Measurements from ENCODE around the gene ETV6.

ETV6 gene

DNA sequence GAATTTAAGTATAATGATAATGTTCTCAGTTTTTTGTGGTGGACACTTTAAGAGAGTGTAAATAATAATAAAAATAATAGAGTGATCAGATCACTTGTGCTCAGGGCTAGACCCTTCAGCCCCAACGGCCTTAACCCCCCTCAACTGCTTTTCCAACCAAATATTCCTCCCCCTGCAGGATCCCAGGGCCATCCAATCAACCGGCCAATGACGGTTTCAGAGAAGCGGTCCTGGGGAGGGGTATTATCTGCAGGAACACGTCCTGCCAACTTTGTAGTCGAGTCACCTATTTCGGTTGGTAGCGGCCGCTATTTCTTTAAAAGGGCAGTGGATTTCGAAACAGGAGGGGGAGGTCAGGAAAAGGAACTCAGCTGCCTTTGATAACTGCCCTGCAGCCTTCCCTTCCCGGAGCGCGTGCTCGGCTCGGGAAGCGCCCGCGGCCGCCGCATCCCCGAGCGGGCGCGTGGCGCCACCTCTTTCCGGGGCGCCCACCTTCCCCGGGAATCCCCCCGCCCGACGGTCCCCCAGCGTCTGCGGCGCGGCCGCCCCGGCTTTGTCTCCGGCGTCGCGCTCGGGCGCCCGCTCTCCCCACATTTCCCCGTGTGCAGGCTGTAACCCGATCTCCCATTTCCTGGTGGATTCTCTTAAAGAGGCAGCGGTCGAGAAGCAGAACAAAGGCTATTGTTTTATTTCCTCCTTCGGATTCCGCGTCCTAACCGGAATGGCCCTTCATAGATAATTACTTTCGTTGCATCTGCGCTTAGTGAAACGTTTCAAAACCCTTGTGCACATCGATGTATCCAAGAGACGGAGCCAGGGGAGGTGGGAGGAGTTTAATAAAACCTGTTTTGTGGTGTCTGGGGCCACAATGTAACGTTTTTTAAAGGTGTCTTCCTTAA lies 711 bp upstream of the ETV6 start:
- FAIRE-seq, result no peak

DNA sequence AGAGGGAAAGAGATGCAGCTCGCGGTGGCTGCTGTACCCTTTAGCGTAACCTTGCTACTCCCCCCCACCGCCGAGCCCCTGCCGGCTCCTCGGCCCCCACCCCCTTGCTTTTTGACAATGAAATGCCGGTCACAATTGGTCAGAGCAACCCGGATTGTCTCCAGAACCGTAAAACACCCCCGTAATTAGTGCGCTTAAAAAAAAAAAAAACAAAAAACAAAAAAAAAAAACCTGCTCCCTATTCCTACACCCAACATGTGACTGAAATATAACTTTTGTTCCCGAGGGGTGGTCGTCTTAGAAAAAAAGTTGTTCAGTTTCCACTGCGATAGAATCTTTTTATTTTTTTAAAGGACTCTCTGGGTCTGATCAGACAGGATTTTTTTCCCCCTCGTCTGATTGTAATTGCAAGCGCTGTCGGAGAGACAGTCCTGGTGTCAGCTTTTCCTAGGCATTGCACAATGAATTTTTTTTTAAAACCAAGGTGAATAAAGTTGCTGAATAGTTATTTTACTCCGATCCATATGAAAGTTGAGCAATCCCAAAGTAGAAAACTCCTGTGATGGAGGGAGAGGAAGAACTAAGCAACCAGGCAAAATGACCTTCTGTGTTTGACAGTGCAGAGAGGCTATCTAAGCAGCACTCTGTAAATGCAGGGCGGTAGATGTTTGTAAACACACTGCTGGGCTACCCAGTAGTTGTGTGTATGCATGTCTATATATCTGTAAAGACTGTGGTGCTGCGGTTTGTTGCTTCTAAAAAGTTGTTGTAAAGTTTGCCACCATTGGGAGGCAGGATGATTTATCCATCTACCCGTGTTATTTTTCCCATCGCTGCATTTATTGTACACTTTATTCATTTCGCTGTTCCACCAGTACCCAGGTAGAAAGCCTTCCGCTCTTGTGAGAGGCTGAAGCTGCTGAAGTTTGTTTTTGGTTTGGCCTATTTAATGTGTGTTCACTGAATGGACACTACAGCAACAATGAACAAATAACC lies 1.1 kb downstream of the ETV6 start:
- FAIRE-seq, result no peak

DNA sequence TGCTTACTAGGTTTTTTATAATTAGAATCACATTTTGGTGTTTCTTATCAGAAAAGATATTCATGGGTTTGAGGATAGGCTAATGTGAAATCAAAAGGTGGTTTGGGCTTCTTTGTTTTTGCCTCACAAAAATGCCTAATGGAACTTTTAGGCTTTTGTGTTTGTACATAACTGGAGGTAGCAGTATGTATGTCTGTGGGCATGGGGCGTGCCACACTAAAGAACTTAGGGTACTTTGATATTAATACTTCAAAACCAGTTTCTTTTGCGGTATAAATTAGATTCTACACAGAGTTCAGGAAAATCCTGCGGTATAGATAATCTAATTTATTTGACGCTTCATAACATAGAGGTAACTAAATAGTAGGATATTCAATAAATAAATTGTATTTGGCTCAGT lies 1.9 kb downstream of the ETV6 start:
- FAIRE-seq, result no peak

DNA sequence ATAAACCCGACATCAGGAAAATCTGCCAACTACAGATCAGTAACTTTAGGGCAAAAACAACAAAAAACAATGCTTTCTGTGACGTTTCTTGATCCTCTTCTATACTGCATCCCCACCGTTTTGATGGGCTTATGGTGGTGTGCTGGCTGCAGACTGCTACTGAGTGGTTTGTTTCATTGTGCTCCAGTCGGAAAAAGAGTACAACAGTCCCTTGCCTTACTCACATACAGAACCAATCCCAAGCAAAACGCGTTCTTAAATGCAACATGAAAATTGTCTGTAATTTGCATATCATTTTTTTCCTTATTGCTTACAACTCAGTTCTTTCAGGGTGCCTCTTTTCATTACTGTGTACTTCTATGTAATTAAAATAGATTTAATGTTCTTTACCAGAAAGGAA lies 2.3 kb downstream of the ETV6 start:
- no peak for FAIRE-seq

DNA sequence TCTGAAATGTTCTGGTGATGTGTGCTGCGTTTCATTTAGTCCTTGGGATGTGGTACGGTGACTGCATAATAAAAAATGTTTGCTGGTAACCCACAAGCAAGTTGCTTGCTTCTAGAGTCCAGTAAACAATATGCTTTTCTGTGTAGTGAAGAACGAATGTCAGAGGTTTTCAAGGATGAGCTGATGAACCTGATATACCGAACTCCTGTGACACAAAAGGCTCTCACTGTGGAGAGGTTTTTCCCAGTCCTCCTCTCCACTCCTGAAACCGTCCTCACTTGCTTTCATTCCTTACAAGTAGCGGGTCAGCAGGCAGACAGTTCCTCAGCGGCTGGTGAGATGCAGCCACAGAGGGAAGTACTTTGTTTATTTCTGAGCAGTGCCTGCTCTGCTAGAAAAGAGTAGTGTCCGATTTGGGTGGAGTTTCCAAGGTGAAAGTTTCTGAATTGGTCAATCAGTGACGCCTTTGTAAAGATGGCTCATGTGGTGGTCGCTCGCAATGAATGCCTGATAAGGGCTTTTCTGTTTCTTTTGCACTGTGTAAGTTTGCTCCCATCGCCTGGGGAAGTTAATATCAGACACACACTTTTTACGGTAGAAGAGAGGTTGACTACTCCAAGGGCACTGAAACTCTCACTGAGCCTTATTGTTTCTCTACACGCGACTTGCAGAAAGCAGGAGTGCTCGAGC lies 3.0 kb downstream of the ETV6 start:
- no peak for FAIRE-seq

DNA sequence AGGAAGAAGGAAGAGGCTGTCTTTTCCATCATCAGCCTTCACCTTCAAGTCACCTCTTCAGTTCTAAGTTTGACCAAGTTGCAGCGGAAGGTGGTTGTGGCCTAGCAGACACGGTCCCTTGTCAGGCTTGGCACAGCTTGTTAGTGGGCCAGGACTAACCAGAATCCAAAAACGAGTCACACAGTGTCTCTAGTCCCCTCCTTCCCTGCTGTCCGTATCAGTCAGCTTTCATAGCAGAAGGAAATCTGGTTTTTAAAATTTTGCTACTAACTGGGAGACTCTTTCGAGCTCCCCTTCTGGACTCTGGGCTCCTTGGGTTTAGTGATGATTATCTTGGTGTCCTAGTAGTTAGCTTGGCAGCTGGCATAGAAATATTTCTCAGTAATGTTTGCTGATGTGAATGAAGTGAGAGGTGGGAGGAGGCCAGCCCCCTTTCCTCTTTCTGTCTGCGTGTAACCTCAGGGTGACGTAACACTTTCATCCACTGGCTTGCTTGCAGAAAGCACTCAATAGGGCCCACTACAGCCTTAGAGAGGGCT lies 3.8 kb downstream of the ETV6 start:
- no peak for FAIRE-seq

DNA sequence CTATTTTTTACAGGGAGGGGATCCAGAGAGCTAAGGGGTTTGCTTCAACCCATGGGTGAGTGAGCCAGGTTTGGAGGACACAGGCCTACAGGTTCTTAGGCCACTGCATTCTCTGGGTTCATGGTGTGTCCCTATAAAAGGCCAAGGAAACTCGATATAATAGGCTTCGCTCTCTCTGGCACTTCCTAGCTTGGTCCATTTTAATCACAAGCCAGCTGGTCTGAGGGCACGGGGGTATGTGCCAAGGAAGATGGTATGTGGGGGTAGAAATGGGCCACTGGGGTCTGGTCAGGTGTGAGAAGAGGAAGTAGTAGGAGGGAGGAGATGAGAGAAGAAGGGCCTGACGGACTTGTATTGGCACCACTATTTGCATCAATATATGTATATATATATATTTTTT lies 4.9 kb downstream of the ETV6 start:
- FAIRE-seq, result no peak

DNA sequence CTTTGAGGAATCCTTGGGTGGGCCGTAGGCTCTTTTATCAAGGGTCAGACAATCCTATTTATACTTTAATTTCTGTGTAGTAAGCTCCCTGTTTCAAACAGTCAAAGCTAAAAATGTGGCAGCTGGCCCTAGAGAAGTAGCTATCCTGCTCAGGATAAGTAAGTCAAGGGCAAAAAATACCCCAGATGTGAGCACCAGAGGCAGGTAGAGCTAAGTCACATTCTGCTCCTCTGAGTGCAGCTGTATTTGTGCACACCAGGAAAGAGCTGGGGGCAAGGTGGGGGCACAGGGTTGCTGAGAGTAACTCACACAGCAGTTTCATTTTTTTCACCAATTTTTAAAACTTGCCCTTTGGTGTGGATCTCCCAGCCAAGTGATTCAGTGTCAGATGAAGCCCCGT lies 5.3 kb downstream of the ETV6 start:
- no peak for FAIRE-seq

DNA sequence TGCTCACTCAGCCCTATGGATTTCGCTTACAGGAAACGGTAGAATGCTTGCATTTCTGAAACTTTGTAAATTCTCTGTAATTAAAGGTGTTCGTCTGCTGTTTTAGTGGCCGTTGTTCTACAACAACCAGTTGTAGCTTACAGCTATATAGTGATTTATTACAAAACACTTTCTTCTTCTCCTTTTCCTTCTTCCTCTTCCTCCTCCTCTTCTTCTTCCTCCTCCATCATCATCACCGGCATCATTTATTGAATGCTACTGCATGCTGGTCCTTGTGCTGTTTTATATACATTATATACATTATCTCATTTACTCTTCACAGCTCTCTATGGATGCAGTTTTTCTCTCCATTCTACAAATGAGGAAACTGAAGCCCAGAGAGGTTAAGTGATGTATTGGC lies 6.4 kb downstream of the ETV6 start:
- no peak for FAIRE-seq

DNA sequence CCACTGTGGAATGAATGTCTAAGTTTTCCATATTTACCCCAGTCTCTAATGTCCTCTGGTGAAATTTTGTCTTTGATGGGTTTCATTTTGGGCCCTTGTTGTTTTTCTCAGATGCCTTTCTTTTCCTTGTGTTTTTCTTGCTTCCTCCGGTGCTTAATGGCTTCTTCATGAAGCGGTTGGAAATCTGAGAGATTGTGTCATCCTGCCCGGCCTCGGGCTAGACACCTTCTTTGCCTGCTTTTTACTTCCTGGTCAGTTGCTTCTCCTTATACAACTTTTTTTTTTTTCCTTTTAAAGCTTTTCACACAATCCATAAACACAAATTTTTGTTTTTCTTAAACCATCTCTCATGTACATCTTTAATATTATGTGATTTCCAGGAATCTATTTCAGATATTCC lies 7.1 kb downstream of the ETV6 start:
- FAIRE-seq, result no peak

DNA sequence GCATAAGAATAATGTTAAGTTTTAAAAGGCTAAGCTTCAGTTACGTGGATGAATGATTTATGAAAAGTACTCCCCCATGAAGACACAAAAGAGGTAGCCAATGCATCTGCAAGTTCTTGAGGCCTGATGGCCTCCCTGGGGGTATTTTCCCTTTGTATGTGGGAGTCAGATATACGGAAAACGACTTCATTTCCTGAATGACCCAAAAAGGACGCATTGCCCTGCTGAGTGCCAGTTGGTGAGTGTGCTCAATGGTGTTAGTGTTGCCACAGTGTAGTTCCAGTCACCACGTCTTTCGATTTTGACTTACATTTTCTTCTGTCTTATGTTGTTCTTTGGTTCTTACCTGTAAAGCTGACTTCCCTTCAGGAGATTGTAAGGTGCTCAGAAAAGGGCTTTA lies 8.0 kb downstream of the ETV6 start:
- FAIRE-seq, result no peak

DNA sequence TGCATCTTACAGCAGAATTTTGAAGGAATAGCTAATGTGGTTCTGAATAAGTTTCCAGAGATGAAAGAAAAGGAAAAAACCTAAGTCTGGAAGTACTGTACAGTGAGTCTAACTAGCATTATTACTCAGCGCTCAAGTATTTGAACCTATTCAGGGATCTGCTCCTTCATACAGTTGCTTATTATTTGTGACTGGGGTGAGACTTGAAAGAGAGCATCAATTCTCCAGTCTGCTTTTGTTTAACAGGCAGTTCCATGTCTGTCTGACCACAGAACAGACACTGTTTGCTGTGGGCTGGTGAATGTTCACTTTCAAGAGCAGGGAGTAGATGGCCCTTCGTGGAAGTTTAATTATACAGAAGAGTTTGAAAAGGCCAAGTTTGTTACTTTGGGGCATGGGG lies 9.3 kb downstream of the ETV6 start:
- FAIRE-seq, result no peak

DNA sequence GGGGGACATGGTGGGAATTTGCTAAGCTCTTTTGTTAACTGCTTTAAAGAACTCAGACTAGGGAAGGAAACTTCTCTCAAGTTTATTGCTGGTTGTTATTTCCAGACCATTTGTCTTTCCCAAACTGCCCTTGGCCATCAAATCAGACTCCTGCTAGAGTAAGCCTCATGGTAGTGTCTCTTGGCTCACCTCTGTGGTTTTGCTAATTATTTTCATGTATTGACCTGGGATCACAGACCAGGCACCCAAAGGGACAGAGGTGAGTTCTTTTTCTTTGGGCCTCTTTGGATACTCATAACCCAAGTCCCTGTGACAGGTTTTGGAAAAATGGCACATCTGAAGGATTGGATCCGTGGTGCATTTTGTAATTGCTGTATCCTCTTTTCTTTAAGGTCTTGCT lies 11.2 kb downstream of the ETV6 start:
- FAIRE-seq, result no peak

DNA sequence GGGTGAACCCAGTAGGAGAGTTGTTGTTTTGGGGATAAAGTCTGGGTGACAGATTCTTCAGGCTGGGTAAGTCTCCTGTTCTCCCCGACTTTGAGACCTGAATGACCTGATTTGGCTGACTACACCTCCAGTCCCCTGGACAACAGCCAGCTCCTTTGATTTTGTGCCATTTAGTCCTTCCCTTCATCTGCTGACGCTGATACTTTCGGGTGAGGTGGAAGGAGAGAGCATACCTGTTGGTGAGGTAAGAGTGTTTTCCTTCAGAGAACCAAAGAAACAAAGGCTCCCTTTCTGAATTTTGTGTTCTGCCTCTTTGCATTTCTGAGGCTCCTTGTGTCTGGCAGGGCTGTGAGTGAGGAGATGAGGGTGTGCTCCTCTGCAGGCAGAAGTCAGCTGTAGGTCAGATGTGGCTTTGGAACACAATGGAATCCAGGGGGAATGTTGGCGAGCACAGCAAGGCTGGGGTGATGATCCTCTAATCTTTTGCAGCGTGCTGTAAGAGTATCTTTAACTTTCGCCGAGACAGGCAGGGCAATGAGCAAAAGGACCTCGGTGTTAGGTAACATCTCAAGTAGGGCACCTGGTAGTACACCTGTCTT lies 12.1 kb downstream of the ETV6 start:
- FAIRE-seq, result no peak

DNA sequence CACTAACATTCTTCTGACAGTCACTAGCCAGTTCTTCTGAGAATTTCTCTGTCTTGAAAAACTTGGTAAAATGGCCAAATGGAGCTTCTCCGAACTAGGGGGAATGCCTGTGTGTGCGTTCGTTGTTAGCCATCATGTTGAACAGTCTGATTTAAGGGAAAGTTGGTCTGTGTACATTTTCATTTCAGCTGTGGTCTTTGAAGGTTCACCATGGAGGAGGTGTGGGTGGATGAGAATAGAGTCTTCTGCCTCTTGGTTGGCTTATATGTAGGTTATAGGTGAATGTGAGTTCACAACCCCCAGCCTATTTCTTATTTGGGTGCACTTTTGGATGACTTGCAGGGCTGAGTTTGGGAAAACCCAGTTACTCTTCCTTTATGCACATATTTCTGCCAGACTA lies 12.9 kb downstream of the ETV6 start:
- FAIRE-seq, result no peak

DNA sequence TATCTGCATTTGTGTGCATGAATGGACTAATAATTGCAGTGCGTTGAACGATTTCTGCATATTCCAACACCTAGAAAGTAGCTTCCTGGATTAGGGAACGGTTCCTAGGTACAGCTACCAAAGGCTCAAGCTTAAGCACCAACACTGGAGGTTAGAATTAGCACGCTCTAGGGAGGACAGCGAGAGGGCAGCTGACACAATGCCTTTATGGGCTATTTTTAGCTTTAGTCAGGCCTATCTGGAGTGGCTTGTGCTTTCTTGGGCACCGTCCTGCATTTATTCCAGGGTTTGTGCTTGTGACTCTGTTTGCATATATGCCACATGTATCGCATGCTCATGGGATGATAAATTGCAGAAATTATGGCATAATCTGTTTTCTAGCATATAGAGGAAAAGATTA lies 13.7 kb downstream of the ETV6 start:
- FAIRE-seq, result no peak

DNA sequence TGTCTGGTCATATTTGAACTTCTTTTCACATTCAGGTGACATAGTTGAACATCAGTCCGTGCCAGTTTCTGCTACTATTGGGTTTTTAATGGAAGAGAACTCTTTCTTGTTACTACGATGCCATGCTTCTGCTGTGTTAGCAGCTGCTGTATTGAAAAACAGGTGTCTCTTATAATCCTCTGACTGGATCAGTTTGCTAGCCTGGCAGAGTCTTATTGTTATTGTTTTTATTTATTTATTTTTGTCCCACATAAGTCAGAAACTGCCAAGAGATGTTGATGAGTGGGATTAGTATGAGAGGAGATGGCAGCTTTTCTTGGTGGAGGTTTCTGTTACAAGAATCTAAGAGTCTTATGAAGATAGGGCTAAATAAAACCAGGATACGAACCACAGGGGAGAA lies 14.6 kb downstream of the ETV6 start:
- FAIRE-seq, result no peak

DNA sequence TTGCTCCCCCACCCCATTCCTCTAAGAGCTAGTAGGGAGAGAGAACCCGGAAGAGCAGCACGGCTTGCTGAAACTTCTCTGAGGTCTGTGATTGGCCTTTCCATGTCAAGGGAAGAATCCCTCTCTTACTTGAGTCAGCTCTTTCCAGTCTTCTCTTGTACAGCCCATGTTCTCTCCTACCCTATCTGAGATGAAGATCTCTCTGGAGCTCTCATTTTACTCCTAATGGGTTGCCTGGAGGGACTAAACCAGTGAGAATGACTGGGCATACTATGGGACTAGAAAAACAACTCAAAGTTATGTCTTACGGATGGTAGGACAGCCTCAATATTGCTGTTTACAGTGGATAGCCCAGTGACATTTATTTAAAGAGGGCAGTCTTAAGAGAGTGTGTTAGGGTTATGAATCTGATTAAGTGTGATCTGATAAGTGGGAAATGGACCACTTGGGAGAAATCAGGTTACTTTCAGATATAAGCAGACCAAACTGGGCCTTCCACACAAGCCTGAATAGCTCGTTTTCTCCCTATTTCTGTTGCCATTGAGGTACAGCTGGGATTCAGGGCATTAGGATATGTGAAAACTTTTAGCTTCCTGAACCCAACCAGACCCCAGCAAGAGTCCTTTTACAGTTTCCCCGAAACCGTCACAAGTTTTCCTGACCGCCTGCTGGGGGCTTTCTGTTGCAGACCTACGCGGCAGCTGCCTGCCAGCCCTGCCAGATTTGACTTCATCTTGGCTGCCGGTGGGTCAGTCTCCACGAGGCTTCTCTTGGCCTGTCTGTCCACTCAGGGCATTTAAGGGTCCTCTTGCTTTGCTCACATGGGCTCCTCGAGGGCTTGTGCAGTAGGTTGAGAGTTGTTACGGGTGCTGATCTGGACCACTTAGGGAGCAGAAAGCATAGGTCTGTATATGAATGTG lies 16.9 kb downstream of the ETV6 start:
- no peak for FAIRE-seq

DNA sequence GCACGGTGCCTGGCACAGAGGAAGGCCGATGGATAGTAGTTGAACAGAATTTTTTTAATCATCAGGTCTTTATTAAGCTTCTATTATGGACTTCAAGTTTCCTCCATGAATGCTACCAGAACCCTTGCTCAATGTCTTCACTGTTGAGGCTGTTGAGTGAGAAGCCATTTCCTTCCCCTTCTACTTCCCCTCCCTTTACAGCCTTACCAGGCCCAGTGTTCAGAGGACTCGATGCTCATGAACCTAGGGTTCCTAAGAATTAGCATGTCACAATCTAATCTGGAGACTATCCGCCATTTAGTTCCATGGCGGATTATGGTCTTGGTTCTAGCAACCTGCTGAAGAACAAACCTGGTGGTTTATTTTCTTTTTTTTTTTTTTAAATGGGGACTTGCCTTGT lies 17.7 kb downstream of the ETV6 start:
- FAIRE-seq, result no peak

DNA sequence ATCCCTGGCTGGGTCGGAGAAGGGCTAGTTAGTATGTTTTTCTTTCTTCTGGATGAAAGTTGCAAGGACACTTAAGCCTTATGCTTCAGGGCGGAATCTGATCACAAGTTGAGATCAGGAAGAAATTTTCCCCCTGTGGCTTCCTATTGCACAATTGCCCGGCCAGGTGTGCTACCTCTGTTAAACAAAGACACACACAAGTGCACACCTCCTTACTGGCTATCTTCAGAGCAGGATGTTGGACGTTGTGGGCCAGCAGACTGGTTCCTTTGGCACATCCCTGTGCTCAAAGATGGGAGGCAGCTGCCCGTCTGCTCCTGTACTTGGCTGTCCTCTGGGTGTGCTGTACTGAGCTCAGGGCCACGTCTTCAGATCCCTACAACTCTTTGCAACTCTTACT lies 19.1 kb downstream of the ETV6 start:
- no peak for FAIRE-seq

DNA sequence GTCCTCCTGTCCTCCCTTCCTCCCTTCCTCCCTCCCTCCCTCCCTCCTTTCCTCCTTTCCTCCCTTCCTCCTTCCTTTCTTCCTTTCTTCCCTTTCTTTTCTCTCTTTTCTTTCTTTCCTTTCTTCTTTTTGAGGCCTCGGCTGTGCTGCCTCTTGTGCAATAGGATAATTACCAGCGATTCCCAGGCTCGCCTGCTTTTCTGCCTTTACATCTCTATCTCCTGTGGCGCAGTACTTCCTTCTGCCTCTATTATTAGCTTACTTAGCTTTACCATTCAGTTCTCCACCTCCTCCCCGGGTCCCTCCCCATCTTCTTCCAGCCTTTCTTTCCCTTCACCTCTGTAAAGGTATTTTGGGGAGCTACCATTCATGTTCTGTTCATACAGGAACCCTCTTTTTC lies 19.9 kb downstream of the ETV6 start:
- FAIRE-seq, result no peak
